HCT116 (cell line): ENCODE measurements around the gene TRMO. TPM values are rescaled to one million over a fixed set of nuclear protein-coding genes. Genes with fewer than 3 reads are reported as not detected.

Source experiments
- ATAC-seq: fragments of 200-7000 bp; cut with Tn5 transposase; 2 replicates; pipeline ENCODE4 v1.9.1; 2020; ENCODE audit warnings: mild to moderate bottlenecking, moderate library complexity
- BruUV-seq: library from RNA; stranded (reverse); fragments of 400-500 nt; replicated peaks from 2 replicates; lab custom pipeline; 2021; lab: Mats Ljungman, UMichigan
- CTCF ChIA-PET: fragments of 300-600 bp; sonication (Branson Sonifier 250); formaldehyde crosslinking; loops from one replicate; lab custom pipeline; 2021; ENCODE audit warnings: antibody characterized with exemption; lab: Charles Lee
- POLR2A ChIA-PET: fragments of 300-600, 350-600 bp; sonication (Branson Sonifier 250); formaldehyde crosslinking; loops from one replicate; lab custom pipeline; 2021; ENCODE audit warnings: antibody characterized with exemption; lab: Charles Lee
- RAD21 ChIA-PET, 2 experiments: fragments of 300-600 bp; sonication (Branson Sonifier 250); formaldehyde crosslinking; loops; one replicate each; lab custom pipeline; 2023; ENCODE audit warnings: low total read pairs in 2 of 2; ENCODE audit not compliant: uncharacterized antibody in 2 of 2, unreplicated experiment in 2 of 2, low non-redundant PET in 1 of 2; lab: Charles Lee
- DNase-seq: peaks from one replicate; pipeline ENCODE4 v3.0.0-alpha.2; 2010; ENCODE audit warnings: low read depth, low spot score
- H2AFZ ChIP-seq: fragments of 200-600 bp; shearing (Covaris generic), sonication (generic); 2 replicates; pipeline ENCODE4 v1.6.1; 2017; ENCODE audit warnings: low read depth, mixed run types, mixed read lengths, antibody characterized with exemption, low read length; ENCODE audit not compliant: poor library complexity, severe bottlenecking
- H3K27ac ChIP-seq: 2 replicates; pipeline ENCODE4 v1.5.1; 2012; ENCODE audit warnings: low read depth, low read length
- H3K27me3 ChIP-seq: fragments of 200-600 bp; sonication (generic); 2 replicates; pipeline ENCODE4 v1.6.1; 2016; ENCODE audit warnings: mixed run types, low read length, mixed read lengths; ENCODE audit not compliant: insufficient read depth
- H3K36me3 ChIP-seq, 2 experiments: fragments of 200-500 bp in 1 of 2; fragments of 200-600 bp in 1 of 2; sonication (Bioruptor generic) in 1 of 2; sonication (generic) in 1 of 2; 2 replicates each; pipeline versions ENCODE4 v1.5.1 to v1.6.1; 2014 to 2016; ENCODE audit warnings: low read length in 2 of 2, inconsistent platforms in 1 of 2, mixed read lengths in 1 of 2, mixed run types in 1 of 2; ENCODE audit not compliant: insufficient read depth in 2 of 2, control insufficient read depth in 1 of 2
- H3K4me1 ChIP-seq, 2 experiments: fragments of 200-600 bp in 1 of 2; sonication (generic) in 1 of 2; 2 replicates each; pipeline versions ENCODE4 v1.5.1 to v1.6.1; 2012 to 2017; ENCODE audit warnings: low read length in 2 of 2, inconsistent platforms in 1 of 2, mild to moderate bottlenecking in 1 of 2, mixed read lengths in 1 of 2, mixed run types in 1 of 2, moderate library complexity in 1 of 2; ENCODE audit not compliant: insufficient read depth in 2 of 2, control insufficient read depth in 1 of 2
- H3K4me2 ChIP-seq: fragments of 200-600 bp; sonication (generic); 2 replicates; pipeline ENCODE4 v1.6.1; 2017; ENCODE audit warnings: mixed run types, low read length, mixed read lengths
- H3K4me3 ChIP-seq, 2 experiments: fragments of 200-600 bp in 1 of 2; sonication (generic) in 1 of 2; replicated peaks in 1 of 2; 2 replicates each; pipeline ENCODE4 v1.5.1; 2011 to 2016; ENCODE audit warnings: low read length in 2 of 2, control low read depth in 1 of 2, low read depth in 1 of 2, mild to moderate bottlenecking in 1 of 2, mixed read lengths in 1 of 2, mixed run types in 1 of 2
- H3K79me2 ChIP-seq: fragments of 200-600 bp; sonication (generic); 2 replicates; pipeline ENCODE4 v1.6.1; 2017; ENCODE audit warnings: mild to moderate bottlenecking, mixed run types, low read length, moderate library complexity, mixed read lengths; ENCODE audit not compliant: insufficient read depth
- H3K9ac ChIP-seq: fragments of 200-600 bp; sonication (generic); 2 replicates; pipeline ENCODE4 v1.6.1; 2016; ENCODE audit warnings: low read length, mixed read lengths
- H3K9me2 ChIP-seq: fragments of 200-600 bp; sonication (generic), shearing (Covaris generic); 2 replicates; pipeline ENCODE4 v1.6.1; 2017; ENCODE audit warnings: mixed run types, mild to moderate bottlenecking, moderate library complexity; ENCODE audit not compliant: insufficient read depth
- H3K9me3 ChIP-seq, 2 experiments: fragments of 200-500 bp in 1 of 2; fragments of 200-600 bp in 1 of 2; sonication (Bioruptor generic) in 1 of 2; sonication (generic) in 1 of 2; 2 replicates each; pipeline ENCODE4 v1.6.1; 2014 to 2017; ENCODE audit warnings: low read length in 2 of 2, mixed read lengths in 2 of 2, inconsistent platforms in 1 of 2, low read depth in 1 of 2, mild to moderate bottlenecking in 1 of 2, mixed run types in 1 of 2, moderate library complexity in 1 of 2; ENCODE audit not compliant: control insufficient read depth in 1 of 2, insufficient read depth in 1 of 2
- H4K20me1 ChIP-seq: fragments of 200-600 bp; sonication (generic), shearing (Covaris generic); 2 replicates; pipeline ENCODE4 v1.6.1; 2017; ENCODE audit warnings: mixed run types, mild to moderate bottlenecking, moderate library complexity; ENCODE audit not compliant: insufficient read depth
- EGR1 ChIP-seq: IDR thresholded peaks from 2 replicates; pipeline ENCODE4 v1.6.1; 2012; ENCODE audit warnings: low read depth
- ELF1 ChIP-seq: IDR thresholded peaks from 2 replicates; pipeline ENCODE4 v1.6.1; 2012; ENCODE audit warnings: low read depth, borderline replicate concordance
- JUND ChIP-seq: IDR thresholded peaks from 2 replicates; pipeline ENCODE4 v1.6.1; 2012
- SIN3A ChIP-seq: IDR thresholded peaks from 2 replicates; pipeline ENCODE4 v1.6.1; 2012; ENCODE audit warnings: low read depth
- TCF7L2 ChIP-seq: IDR thresholded peaks from 2 replicates; pipeline ENCODE4 v1.7.0; 2011; ENCODE audit warnings: borderline replicate concordance, inconsistent platforms; ENCODE audit not compliant: insufficient read depth, insufficient read length; ENCODE audit errors: extremely low read depth
- ZNF274 ChIP-seq: fragments of 200-500 bp; sonication (Bioruptor generic); IDR thresholded peaks from 2 replicates; pipeline ENCODE4 v1.6.1; 2014; ENCODE audit warnings: mild to moderate bottlenecking, low read depth, low read length, inconsistent platforms
- intact Hi-C: fragments of 100-400 bp; cut with micrococcal nuclease; formaldehyde crosslinking; loops from 2 replicates; pipeline ENCODE4 v1.10.0; 2022
- total RNA-seq: library from RNA; stranded (reverse); gene quantifications from one replicate; pipeline ENCODE4 v1.2.1, GENCODE V29; 2021; ENCODE audit not compliant: unreplicated experiment

Gene TRMO
- total RNA-seq, 1 experiment from 2014 or later: 10.2 TPM

DNA sequence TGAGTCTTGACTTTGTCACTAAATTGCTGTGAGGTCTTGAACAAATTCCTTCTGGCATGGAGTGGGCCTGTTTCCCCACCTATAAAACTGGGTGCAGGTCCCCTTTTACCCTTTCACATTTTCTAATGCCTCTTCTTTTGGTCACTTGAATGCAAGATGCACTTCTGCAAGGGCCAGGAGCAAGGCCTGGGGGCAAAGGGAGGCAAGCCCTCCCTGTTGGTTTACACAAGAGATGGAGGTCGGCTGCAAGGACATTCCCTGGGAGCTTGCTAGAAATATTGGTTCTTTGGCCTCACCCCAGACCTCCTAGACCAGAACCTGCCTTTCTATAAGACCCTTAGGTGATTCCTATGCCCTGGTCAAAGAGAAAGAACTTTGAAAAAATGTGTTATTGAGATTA lies 63.5 kb downstream of the TRMO start:
- ChIA-PET CTCF (interaction anchor here (1.0 kb wide), 1 partner anchor 12 kb away, joined by 4 read pairs; no protein-coding TSS in a partner anchor), POLR2A (no interaction called here), RAD21 (no interaction called here)
- H2AFZ ChIP-seq: no peak overlapping the region
- no peaks in the 10 kb centered on the region for H3K27me3 ChIP-seq
- H3K4me3 ChIP-seq: no peak overlapping the region
- H3K9me3 ChIP-seq: no peaks in the 10 kb centered on the region
- H3K27ac ChIP-seq: no peak overlapping the region
- BruUV-seq: no TSS peak
- H3K4me1 ChIP-seq: no peaks in the 10 kb centered on the region
- intact Hi-C loops: no loop called here
- H4K20me1 ChIP-seq: no peaks in the 10 kb centered on the region
- H3K9me2 ChIP-seq: no peaks in the 10 kb centered on the region
- H3K79me2 ChIP-seq: no peaks in the 10 kb centered on the region
- H3K4me2 ChIP-seq: no peak overlapping the region
- H3K36me3 ChIP-seq: no peaks in the 10 kb centered on the region
- no peak overlapping the region for H3K9ac ChIP-seq
- no peak for ATAC-seq
- no peak for DNase-seq
- TF ChIP-seq TCF7L2: no peak

DNA sequence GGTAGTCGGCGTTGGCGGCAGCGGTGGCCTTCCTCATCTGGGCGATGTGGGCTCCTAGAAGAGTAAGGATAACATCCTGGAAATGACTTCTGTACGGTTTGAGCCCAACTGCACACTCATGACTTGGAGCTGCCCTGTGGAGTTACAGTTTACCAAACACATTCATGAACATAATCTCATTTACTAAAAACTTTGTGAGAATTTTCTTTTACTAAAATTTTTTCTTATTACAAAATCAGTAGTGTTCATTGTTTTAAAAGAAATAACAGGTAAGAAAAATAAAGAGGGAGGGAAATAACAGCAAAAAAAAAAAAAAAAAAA lies 63.9 kb downstream of the TRMO start:
- ChIA-PET POLR2A (no interaction called here), RAD21 (no interaction called here), CTCF (interaction anchor here (1.0 kb wide), 1 partner anchor 12 kb away, joined by 4 read pairs; no protein-coding TSS in a partner anchor)
- DNase-seq: no peak
- H3K27me3 ChIP-seq: no peaks in the 10 kb centered on the region
- no peaks in the 10 kb centered on the region for H3K9me2 ChIP-seq
- no peaks in the 10 kb centered on the region for H4K20me1 ChIP-seq
- H3K4me3 ChIP-seq: no peak overlapping the region
- H2AFZ ChIP-seq: no peak overlapping the region
- H3K4me1 ChIP-seq: no peaks in the 10 kb centered on the region
- no TSS peak for BruUV-seq
- H3K27ac ChIP-seq: no peak overlapping the region
- no peaks in the 10 kb centered on the region for H3K9me3 ChIP-seq
- H3K36me3 ChIP-seq: no peaks in the 10 kb centered on the region
- no peaks in the 10 kb centered on the region for H3K79me2 ChIP-seq
- intact Hi-C loops: no loop called here
- no peak overlapping the region for H3K4me2 ChIP-seq
- no peak for ATAC-seq
- no peak overlapping the region for H3K9ac ChIP-seq
- TF ChIP-seq SIN3A (no peak), JUND (no peak), ZNF274 (no peak), ELF1 (no peak), EGR1 (no peak)
